Lower lobe of right lung (tissue), 2 donors: ENCODE data around the gene RNASE4. TPM values are rescaled to one million over a fixed set of nuclear protein-coding genes. Genes with fewer than 3 reads are reported as not detected.

Experiments used
- ATAC-seq, 2 donors: fragments of 200-7000 bp; cut with Tn5 transposase; one replicate each; pipeline ENCODE4 v1.9.1; 2020 to 2022; ENCODE audit warnings: mild to moderate bottlenecking in 2 of 2, moderate library complexity in 2 of 2
- DNase-seq: peaks from one replicate; pipeline ENCODE4 v3.0.0-alpha.2; 2020
- H3K27ac ChIP-seq: fragments of 200-600 bp; one replicate; pipeline ENCODE4 v1.8.0; 2022
- H3K27me3 ChIP-seq: fragments of 200-600 bp; one replicate; pipeline ENCODE4 v1.8.0; 2022; ENCODE audit warnings: low read depth
- H3K36me3 ChIP-seq: fragments of 200-600 bp; one replicate; pipeline ENCODE4 v1.8.0; 2022; ENCODE audit warnings: mild to moderate bottlenecking
- H3K4me1 ChIP-seq: fragments of 200-600 bp; one replicate; pipeline ENCODE4 v1.8.0; 2022
- H3K4me3 ChIP-seq: fragments of 200-600 bp; one replicate; pipeline ENCODE4 v1.8.0; 2022; ENCODE audit warnings: mild to moderate bottlenecking
- H3K9me3 ChIP-seq: fragments of 200-600 bp; one replicate; pipeline ENCODE4 v1.8.0; 2022
- intact Hi-C: fragments of 100-400 bp; cut with DNase I; formaldehyde crosslinking; loops from one replicate; pipeline ENCODE4 v1.11.0; 2022
- total RNA-seq: library from RNA; stranded (reverse); fragmentation: NEBNext Ultra II Directional; extraction: Animal tissue kit (Norgen Biotek cat#: 25700); gene quantifications from one replicate; pipeline ENCODE4 v1.2.1, GENCODE V29; 2021
- TF ChIP-seq, protein P1 (sequence below): fragments of 200-600 bp; IDR thresholded peaks from one replicate; pipeline ENCODE4 v1.8.0; 2022; ENCODE audit warnings: antibody characterized with exemption, mild to moderate bottlenecking
- donor health status: DM: no; HTN: yes; CAD: no; lungs with severe emphysema.

Gene RNASE4
- total RNA-seq, 1 donor from 2014 or later: 41.0 TPM

DNA sequence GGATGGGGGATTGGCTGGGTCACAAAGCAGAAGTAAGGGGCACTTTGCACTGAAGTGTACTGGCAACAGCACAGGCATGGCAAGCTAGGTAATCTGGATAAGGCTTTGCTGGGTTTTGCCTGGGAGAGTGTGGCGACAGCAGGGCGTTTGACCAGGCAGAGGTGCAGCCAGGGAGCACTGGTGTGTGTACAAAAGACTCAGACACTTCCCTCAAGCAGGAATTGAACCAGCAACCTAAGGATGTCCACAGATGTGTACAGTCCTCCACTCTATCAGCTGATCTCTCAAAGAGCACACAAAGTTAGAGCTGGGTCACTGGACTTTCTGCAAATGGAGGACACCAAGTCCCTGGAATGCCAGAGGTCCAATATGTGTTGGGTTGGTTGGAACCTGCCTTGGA lies 15.4 kb upstream of the RNASE4 start:
- Histone ChIP-seq H3K4me3 (no peak overlapping the region), H3K27ac (no peak overlapping the region), H3K36me3 (no peaks in the 10 kb centered on the region), H3K4me1 (peaks cover 3% of the 10 kb centered on the region), H3K27me3 (peaks cover 9% of the 10 kb centered on the region), H3K9me3 (no peaks in the 10 kb centered on the region)
- ATAC-seq (no peak), DNase-seq (no peak)
- TF ChIP-seq, protein P1, sequence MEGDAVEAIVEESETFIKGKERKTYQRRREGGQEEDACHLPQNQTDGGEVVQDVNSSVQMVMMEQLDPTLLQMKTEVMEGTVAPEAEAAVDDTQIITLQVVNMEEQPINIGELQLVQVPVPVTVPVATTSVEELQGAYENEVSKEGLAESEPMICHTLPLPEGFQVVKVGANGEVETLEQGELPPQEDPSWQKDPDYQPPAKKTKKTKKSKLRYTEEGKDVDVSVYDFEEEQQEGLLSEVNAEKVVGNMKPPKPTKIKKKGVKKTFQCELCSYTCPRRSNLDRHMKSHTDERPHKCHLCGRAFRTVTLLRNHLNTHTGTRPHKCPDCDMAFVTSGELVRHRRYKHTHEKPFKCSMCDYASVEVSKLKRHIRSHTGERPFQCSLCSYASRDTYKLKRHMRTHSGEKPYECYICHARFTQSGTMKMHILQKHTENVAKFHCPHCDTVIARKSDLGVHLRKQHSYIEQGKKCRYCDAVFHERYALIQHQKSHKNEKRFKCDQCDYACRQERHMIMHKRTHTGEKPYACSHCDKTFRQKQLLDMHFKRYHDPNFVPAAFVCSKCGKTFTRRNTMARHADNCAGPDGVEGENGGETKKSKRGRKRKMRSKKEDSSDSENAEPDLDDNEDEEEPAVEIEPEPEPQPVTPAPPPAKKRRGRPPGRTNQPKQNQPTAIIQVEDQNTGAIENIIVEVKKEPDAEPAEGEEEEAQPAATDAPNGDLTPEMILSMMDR: no peak
- intact Hi-C loops: no loop called here

DNA sequence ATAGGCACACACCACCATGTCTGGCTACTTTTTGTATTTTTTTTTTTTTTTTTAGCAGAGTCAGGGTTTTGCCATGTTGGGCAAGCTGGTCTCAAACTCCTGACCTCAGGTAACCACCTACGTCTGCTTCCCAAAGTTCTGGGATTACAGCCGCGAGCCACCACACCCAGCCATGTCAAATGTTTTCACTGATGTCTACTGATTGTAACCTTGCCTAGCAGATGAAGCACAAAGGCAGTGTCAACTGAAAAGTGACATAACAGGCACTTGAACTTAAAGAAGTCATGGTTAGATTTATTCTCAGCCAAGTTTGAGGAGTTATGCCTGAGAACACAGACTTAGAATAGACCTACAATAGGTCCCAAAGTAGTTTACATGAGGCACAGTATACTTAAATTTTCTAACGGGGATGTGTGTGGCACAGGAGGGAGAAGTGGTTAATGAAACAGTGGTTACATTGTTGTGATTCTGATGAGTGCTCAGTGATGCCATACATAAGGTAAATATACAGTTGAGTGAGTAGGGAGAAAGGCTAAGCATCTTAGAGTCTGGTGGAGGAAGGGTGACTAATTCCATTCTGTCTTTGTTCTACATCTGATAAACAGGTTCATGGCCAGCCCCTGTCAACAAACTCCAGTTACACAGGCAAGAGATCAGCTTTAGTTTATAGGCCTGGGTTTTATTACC lies 12.6 kb upstream of the RNASE4 start:
- H3K9me3 ChIP-seq: no peaks in the 10 kb centered on the region
- ATAC-seq (no peak), DNase-seq (no peak)
- intact Hi-C loops: no loop called here
- no peak overlapping the region for H3K4me3 ChIP-seq
- TF ChIP-seq, protein P1: no peak
- H3K36me3 ChIP-seq: no peaks in the 10 kb centered on the region
- H3K27ac ChIP-seq: no peak overlapping the region
- no peaks in the 10 kb centered on the region for H3K4me1 ChIP-seq
- H3K27me3 ChIP-seq: no peaks in the 10 kb centered on the region

DNA sequence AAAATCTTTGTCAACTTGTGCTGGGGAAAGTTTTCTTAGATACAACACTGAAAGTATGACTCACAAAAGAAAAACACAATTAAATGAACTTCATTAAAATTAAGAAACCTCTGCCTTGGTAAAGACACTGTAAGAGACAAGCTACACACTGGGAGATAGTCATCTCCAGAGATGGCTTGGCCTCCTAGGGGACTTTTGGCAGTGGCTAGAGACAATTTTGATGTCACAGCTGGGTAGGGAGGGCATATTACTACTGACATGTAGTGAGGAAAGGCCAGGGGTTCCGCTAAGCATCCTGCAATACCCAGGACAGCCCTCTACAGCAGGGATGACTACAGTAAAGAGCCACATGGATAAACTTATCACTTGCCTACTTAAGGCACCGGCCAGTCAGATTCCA lies 8.7 kb upstream of the RNASE4 start:
- intact Hi-C loops: no loop called here

DNA sequence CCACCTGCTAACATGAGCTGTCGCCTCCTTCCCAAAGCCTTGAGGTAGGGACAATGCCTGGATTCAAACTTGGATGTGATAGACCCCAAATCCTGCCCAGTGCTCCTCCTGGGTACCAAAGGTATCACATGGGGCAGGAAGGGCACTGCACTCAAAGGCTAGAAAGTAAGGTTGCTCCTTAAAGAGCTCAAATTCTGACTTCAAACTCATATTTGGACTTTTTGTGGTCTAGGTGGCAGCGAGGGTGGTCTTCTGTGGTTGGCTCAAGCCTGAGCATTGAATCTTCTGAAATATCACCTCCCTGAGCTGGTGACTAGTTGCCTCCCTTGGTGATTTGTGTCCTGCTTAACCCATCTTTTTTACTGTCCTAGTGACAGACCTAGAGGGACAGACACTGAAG lies 8.3 kb upstream of the RNASE4 start:
- ATAC-seq (no peak), DNase-seq (no peak)
- H3K36me3 ChIP-seq: no peaks in the 10 kb centered on the region
- intact Hi-C loops: no loop called here
- H3K27me3 ChIP-seq: no peaks in the 10 kb centered on the region
- no peak overlapping the region for H3K4me3 ChIP-seq
- peaks cover 16% of the 10 kb centered on the region for H3K4me1 ChIP-seq
- no peaks in the 10 kb centered on the region for H3K9me3 ChIP-seq
- no peak overlapping the region for H3K27ac ChIP-seq
- TF ChIP-seq, protein P1: no peak

More for the DNA sequence above, 8.7 kb upstream of the RNASE4 start:
- DNase-seq (no peak), ATAC-seq (no peak)
- no peak overlapping the region for H3K27ac ChIP-seq
- TF ChIP-seq, protein P1: no peak
- H3K27me3 ChIP-seq: no peaks in the 10 kb centered on the region
- peaks cover 12% of the 10 kb centered on the region for H3K4me1 ChIP-seq
- H3K4me3 ChIP-seq: no peak overlapping the region
- no peaks in the 10 kb centered on the region for H3K9me3 ChIP-seq
- no peaks in the 10 kb centered on the region for H3K36me3 ChIP-seq

DNA sequence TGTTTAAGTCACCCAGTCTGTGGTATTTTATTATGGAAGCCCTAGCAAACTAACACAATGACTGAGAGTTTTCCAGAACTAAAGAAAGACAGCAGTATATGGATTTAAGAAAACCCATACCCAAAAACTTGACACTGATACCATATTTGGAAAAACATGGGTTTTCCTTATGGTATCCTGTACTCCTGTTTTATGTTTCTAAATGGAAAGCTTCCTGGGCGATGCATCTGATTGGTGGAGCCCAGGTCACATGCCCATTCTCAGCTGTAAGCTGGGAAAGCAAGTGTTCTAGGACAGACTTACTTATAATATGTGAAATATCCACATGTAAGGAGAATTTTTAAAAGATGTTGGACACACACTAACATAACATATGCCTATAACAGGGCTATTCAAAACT lies 4.5 kb upstream of the RNASE4 start:
- Histone ChIP-seq H3K36me3 (no peaks in the 10 kb centered on the region), H3K27ac (no peak overlapping the region), H3K4me3 (no peak overlapping the region), H3K27me3 (no peaks in the 10 kb centered on the region), H3K4me1 (peaks cover 18% of the 10 kb centered on the region), H3K9me3 (no peaks in the 10 kb centered on the region)
- no peak for ATAC-seq
- intact Hi-C loops: no loop called here
- DNase-seq: no peak
- TF ChIP-seq, protein P1: no peak
